Brain microvascular endothelial cell (primary cell): ENCODE measurements around the gene NTPCR.

Experiments used
- DNase-seq: peaks from one replicate; pipeline ENCODE4 v3.0.0-alpha.2; 2020
- H3K27ac ChIP-seq: fragments of 250-450 bp; sonication (Bioruptor Pico); 2 replicates; pipeline ENCODE4 v1.5.1; 2020; ENCODE audit warnings: mild to moderate bottlenecking, moderate library complexity
- H3K27me3 ChIP-seq: fragments of 250-450 bp; sonication (Bioruptor Pico); replicated peaks from 2 replicates; pipeline ENCODE4 v1.5.1; 2020; ENCODE audit warnings: mild to moderate bottlenecking
- H3K36me3 ChIP-seq: fragments of 250-450 bp; sonication (Bioruptor Pico); replicated peaks from 2 replicates; pipeline ENCODE4 v1.5.1; 2020; ENCODE audit warnings: mild to moderate bottlenecking
- H3K4me3 ChIP-seq: 2 replicates; pipeline ENCODE4 v1.5.1; 2011; ENCODE audit warnings: low read depth, mild to moderate bottlenecking, control low read depth, low read length, moderate library complexity
- in situ Hi-C: cut with HindIII; loops from 2 replicates; pipeline ENCODE4 v1.10.0; 2017; ENCODE audit warnings: low sequenced_read_pairs, low pct_ligation_motif_present
- TF ChIP-seq, protein P1 (sequence below): IDR thresholded peaks from 2 replicates; pipeline ENCODE4 v1.5.1; 2011; ENCODE audit warnings: low read depth, mild to moderate bottlenecking, moderate library complexity, low read length, control low read depth, inconsistent platforms; ENCODE audit errors: missing control alignments

The NTPCR gene

GRCh38 chr1:232940262-232940661 lies 10.1 kb upstream of the NTPCR start:
- H3K4me3 ChIP-seq: no peak overlapping the region
- TF ChIP-seq, protein P1, sequence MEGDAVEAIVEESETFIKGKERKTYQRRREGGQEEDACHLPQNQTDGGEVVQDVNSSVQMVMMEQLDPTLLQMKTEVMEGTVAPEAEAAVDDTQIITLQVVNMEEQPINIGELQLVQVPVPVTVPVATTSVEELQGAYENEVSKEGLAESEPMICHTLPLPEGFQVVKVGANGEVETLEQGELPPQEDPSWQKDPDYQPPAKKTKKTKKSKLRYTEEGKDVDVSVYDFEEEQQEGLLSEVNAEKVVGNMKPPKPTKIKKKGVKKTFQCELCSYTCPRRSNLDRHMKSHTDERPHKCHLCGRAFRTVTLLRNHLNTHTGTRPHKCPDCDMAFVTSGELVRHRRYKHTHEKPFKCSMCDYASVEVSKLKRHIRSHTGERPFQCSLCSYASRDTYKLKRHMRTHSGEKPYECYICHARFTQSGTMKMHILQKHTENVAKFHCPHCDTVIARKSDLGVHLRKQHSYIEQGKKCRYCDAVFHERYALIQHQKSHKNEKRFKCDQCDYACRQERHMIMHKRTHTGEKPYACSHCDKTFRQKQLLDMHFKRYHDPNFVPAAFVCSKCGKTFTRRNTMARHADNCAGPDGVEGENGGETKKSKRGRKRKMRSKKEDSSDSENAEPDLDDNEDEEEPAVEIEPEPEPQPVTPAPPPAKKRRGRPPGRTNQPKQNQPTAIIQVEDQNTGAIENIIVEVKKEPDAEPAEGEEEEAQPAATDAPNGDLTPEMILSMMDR: no peak
- H3K27ac ChIP-seq: no peak overlapping the region
- DNase-seq: no peak
- in situ Hi-C loops: no loop called here
- no peaks in the 10 kb centered on the region for H3K36me3 ChIP-seq
- no peaks in the 10 kb centered on the region for H3K27me3 ChIP-seq

DNA sequence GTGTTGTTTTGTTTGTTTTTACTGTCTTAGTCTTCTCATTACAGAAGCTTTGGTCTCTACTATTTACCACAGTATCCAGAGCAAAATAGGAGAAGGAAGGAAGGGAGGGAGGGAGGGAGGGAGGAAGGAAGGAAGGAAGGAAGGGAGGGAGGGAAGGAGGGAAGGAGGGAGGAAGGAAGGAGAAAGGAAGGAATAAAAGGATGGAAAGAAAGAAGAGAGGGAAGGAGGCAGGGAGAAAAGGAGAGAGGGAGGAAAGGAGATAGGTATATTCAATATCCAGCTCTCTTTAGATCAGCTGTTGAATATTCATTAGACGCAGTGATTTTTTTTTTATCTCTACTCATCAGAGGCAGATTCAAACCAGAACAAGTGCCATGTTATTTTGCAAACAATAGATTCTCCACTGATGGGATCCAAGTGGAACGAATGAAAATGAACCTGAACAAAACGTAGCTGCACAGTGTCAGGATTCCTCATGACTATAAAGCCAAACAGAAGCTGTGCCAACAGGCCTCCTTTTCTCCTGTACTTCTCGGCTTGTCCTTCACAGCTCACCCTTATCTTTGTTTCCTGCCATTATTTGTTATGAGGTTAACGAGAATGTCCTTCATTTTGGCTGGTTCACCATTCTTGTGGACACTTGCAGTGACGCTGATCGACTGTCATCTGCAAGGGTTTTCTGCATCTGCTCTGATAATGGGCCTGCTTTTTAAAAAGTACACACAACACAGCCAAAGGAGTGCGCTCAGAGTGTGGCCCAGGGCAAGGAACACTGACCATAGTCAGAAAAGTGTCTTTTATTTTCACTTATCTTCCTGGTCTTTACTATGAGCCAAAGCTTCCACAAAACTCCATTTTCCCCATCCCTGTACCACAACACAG lies 7.8 kb upstream of the NTPCR start:
- H3K4me3 ChIP-seq: no peak overlapping the region
- DNase-seq: no peak
- TF ChIP-seq, protein P1: no peak
- no peaks in the 10 kb centered on the region for H3K27me3 ChIP-seq
- no peaks in the 10 kb centered on the region for H3K36me3 ChIP-seq
- in situ Hi-C loops: no loop called here
- H3K27ac ChIP-seq: no peak overlapping the region

- Histone ChIP-seq H3K27ac (no peak overlapping the region), H3K36me3 (no peaks in the 10 kb centered on the region), H3K27me3 (no peaks in the 10 kb centered on the region), H3K4me3 (no peak overlapping the region)
- TF ChIP-seq, protein P1: no peak
- DNase-seq: no peak
- in situ Hi-C loops: no loop called here
These were observed 6.6 kb upstream of the NTPCR start for GRCh38 chr1:232943679-232944252.

GRCh38 chr1:232944347-232944746 lies 6.1 kb upstream of the NTPCR start:
- no peak overlapping the region for H3K27ac ChIP-seq
- TF ChIP-seq, protein P1: no peak
- DNase-seq: no peak
- H3K27me3 ChIP-seq: no peaks in the 10 kb centered on the region
- H3K4me3 ChIP-seq: no peak overlapping the region
- no peaks in the 10 kb centered on the region for H3K36me3 ChIP-seq
- in situ Hi-C loops: no loop called here

DNA sequence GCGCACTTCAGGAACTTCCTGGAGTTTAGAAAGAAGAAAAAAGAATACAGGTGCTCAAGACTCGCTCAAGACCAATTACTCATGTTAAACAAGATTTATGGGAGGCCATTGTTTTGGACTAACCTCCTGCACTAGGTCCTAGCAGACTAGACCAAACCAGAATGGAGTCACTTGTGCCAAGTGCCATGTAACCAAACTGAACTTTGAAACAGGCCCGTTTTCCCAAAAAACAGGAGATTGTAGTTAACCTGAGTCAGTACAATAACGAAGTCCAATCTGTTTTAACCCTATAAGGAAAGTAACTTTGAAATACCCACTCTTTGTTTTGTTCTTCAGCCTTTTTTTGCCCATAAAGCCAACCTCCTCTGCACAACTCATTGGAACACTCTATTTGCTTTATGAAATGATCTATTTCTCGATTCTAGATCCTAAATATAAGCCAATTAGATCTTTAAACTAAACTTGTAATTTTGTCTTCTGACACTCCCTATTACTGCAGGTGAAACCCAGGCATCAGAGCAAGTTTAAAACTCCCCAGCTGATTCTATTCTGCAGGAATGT lies 695 bp upstream of the NTPCR start:
- Histone ChIP-seq H3K27ac (peak overlapping the region; percentile 67), H3K27me3 (no peaks in the 10 kb centered on the region), H3K36me3 (no peaks in the 10 kb centered on the region), H3K4me3 (peak overlapping the region; percentile 81)
- DNase-seq: no peak
- in situ Hi-C loops: no loop called here
- TF ChIP-seq, protein P1: no peak
